Measurements from ENCODE around the gene SPCS3. TPM values are rescaled to one million over a fixed set of nuclear protein-coding genes. Genes with fewer than 3 reads are reported as not detected.
"Not testable (repeated sequence)": the region's sequence is repeated elsewhere in the genome, so short reads cannot be mapped to it uniquely, and the experiment has no call there.

Gene SPCS3
- total RNA-seq, 1 experiment from 2014 or later: 126 TPM

- BruUV-seq (replicated peaks): no TSS peak
- intact Hi-C loops (cut with micrococcal nuclease): loop anchor here (2.0 to 5.0 kb wide), 3 partner anchors 50 to 168 kb away; partner anchors contain the start of gene SPATA4
- DNase-seq (ENCODE audit: unreplicated experiment): peak; percentile 88
- CTCF ChIA-PET: interaction anchor here (1.0 kb wide), 1 partner anchor 32 kb away, joined by 4 read pairs; no protein-coding TSS in a partner anchor
- Mint-ChIP-seq H3K27ac (ENCODE audit: low read depth, unreplicated experiment) (peak overlapping the region; percentile 74), H3K36me3 (ENCODE audit: insufficient read depth, unreplicated experiment) (no peaks in the 10 kb centered on the region), H3K4me1 (ENCODE audit: insufficient read depth, unreplicated experiment) (peaks cover 6% of the 10 kb centered on the region), H3K4me3 (ENCODE audit: unreplicated experiment) (peak overlapping the region; percentile 76), H3K27me3 (ENCODE audit: insufficient read depth, unreplicated experiment) (no peaks in the 10 kb centered on the region), H3K9me3 (ENCODE audit: unreplicated experiment) (no peaks in the 10 kb centered on the region)
- TF ChIP-seq CTCF (IDR thresholded peaks at IDR 0.05; ENCODE audit: unreplicated experiment): no peak
- POLR2A ChIA-PET: interaction anchor here (0.5 to 1.6 kb wide), 8 partner anchors 9 to 387 kb away, joined by 3 to 8 read pairs (median 5); partner anchors contain the start of gene SPATA4
Measured at GRCh38 chr4:176320340-176320975, 692 bp downstream of the SPCS3 start.

DNA sequence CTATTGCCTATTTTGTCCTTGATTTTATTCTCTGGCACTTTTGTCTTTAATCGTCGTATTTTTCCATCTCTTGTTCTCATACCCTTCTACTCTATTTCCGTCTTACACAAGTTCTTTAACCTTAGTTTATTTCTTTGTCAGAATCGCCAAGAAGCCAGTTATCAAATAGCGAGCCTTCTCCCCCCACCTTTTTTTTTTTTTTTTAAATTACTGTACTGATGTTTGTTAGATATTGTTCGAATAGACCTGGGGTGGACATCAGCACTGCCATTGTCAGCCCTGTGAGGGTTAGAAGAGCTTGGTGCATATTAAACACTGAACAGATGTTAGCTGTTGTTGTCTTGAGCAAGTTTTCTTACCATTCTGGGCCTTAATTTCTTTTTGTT lies 1.2 kb downstream of the SPCS3 start:
- no peaks in the 10 kb centered on the region for H3K36me3 Mint-ChIP-seq (ENCODE audit: insufficient read depth, unreplicated experiment)
- intact Hi-C loops (cut with micrococcal nuclease): loop anchor here (2.0 to 5.0 kb wide), 3 partner anchors 50 to 169 kb away; partner anchors contain the start of gene SPATA4
- TSS peak; percentile 51 for BruUV-seq (replicated peaks)
- no peaks in the 10 kb centered on the region for H3K27me3 Mint-ChIP-seq (ENCODE audit: insufficient read depth, unreplicated experiment)
- no peak for TF ChIP-seq CTCF (IDR thresholded peaks at IDR 0.05; ENCODE audit: unreplicated experiment)
- H3K4me3 Mint-ChIP-seq (ENCODE audit: unreplicated experiment): peak overlapping the region; percentile 76
- POLR2A ChIA-PET: interaction anchor here (0.5 to 1.6 kb wide), 10 partner anchors 9 to 388 kb away, joined by 3 to 8 read pairs (median 4); partner anchors contain the start of gene SPATA4
- DNase-seq (ENCODE audit: unreplicated experiment): peak; percentile 21
- CTCF ChIA-PET: interaction anchor here (0.8 to 1.0 kb wide), 2 partner anchors 32 to 170 kb away, joined by 3 to 4 read pairs; no protein-coding TSS in a partner anchor
- no peaks in the 10 kb centered on the region for H3K9me3 Mint-ChIP-seq (ENCODE audit: unreplicated experiment)
- peaks cover 6% of the 10 kb centered on the region for H3K4me1 Mint-ChIP-seq (ENCODE audit: insufficient read depth, unreplicated experiment)
- peak overlapping the region; percentile 74 for H3K27ac Mint-ChIP-seq (ENCODE audit: low read depth, unreplicated experiment)

DNA sequence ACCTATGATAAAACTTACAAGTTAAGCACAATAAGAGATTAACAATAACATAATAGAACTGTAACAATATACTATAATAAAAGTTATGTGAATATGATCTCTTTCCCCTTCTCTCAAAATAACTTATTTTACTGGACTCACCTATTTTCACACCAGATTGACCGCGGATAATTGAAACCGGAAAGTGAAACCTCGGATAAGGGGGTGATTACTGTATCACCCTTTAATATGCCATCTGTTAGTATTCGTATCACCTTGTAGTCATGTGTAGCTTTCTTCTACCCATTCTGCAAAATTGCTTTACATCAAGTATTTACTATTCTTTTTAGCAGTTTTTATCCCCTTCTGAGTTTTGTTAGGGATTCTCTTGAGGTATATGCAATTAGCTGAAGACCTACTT lies 1.8 kb downstream of the SPCS3 start:
- peak overlapping the region; percentile 76 for H3K4me3 Mint-ChIP-seq (ENCODE audit: unreplicated experiment)
- peak; percentile 14 for DNase-seq (ENCODE audit: unreplicated experiment)
- H3K9me3 Mint-ChIP-seq (ENCODE audit: unreplicated experiment): no peaks in the 10 kb centered on the region
- TF ChIP-seq CTCF (IDR thresholded peaks at IDR 0.05; ENCODE audit: unreplicated experiment): no peak
- no peaks in the 10 kb centered on the region for H3K36me3 Mint-ChIP-seq (ENCODE audit: insufficient read depth, unreplicated experiment)
- H3K27me3 Mint-ChIP-seq (ENCODE audit: insufficient read depth, unreplicated experiment): no peaks in the 10 kb centered on the region
- CTCF ChIA-PET: interaction anchor here (0.8 to 1.0 kb wide), 2 partner anchors 33 to 171 kb away, joined by 3 to 4 read pairs; no protein-coding TSS in a partner anchor
- no TSS peak for BruUV-seq (replicated peaks)
- intact Hi-C loops (cut with micrococcal nuclease): loop anchor here (2.0 to 5.0 kb wide), 3 partner anchors 51 to 169 kb away; partner anchors contain the start of gene SPATA4
- peak overlapping the region; percentile 74 for H3K27ac Mint-ChIP-seq (ENCODE audit: low read depth, unreplicated experiment)
- POLR2A ChIA-PET: interaction anchor here (0.7 to 1.6 kb wide), 7 partner anchors 8 to 138 kb away, joined by 3 to 8 read pairs (median 4); partner anchors contain the start of gene SPATA4
- peaks cover 6% of the 10 kb centered on the region for H3K4me1 Mint-ChIP-seq (ENCODE audit: insufficient read depth, unreplicated experiment)

DNA sequence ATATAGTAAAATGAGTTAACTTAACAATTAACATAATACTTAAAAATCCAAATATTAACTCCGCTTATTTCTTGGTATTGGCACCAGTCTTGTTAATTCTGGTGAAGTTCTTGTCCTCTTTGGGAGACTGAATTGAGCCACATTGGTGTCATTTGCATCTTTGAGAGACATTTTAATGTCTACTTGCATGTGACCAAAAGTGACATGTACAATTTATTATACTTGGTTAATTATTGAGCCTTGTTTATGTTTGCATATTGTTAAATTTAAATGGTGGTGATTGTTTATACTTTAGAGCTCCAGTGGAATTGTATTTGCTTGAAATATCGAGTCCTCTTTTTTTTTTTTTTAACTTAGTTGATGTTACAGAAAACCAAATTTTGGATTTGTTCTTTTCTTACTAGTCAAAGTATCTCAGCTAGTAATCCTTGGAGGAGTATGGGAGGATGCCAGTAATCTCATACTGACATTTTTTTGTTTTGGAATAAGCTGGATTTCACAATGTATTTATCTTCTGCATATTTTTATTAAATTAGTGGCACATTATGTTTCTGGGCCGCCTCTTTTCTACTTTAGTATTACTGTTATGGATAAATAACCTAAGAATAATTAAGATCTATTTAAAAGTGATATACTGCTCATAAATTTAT lies 3.9 kb downstream of the SPCS3 start:
- peak overlapping the region; percentile 74 for H3K27ac Mint-ChIP-seq (ENCODE audit: low read depth, unreplicated experiment)
- no peak overlapping the region for H3K4me3 Mint-ChIP-seq (ENCODE audit: unreplicated experiment)
- TF ChIP-seq CTCF (IDR thresholded peaks at IDR 0.05; ENCODE audit: unreplicated experiment): no peak
- BruUV-seq (replicated peaks): no TSS peak
- ChIA-PET CTCF (interaction anchor here (0.6 to 5.3 kb wide), 5 partner anchors 18 to 1117 kb away, joined by 3 to 27 read pairs (median 3); no protein-coding TSS in a partner anchor), POLR2A (interaction anchor here (0.9 to 1.1 kb wide), 2 partner anchors 12 to 17 kb away, joined by 3 to 4 read pairs; no protein-coding TSS in a partner anchor)
- H3K36me3 Mint-ChIP-seq (ENCODE audit: insufficient read depth, unreplicated experiment): no peaks in the 10 kb centered on the region
- DNase-seq (ENCODE audit: unreplicated experiment): no peak
- no peaks in the 10 kb centered on the region for H3K27me3 Mint-ChIP-seq (ENCODE audit: insufficient read depth, unreplicated experiment)
- H3K4me1 Mint-ChIP-seq (ENCODE audit: insufficient read depth, unreplicated experiment): peaks cover 6% of the 10 kb centered on the region
- H3K9me3 Mint-ChIP-seq (ENCODE audit: unreplicated experiment): no peaks in the 10 kb centered on the region
- intact Hi-C loops (cut with micrococcal nuclease): loop anchor here (5.0 kb wide), 1 partner anchor 171 kb away; no protein-coding TSS in a partner anchor

DNA sequence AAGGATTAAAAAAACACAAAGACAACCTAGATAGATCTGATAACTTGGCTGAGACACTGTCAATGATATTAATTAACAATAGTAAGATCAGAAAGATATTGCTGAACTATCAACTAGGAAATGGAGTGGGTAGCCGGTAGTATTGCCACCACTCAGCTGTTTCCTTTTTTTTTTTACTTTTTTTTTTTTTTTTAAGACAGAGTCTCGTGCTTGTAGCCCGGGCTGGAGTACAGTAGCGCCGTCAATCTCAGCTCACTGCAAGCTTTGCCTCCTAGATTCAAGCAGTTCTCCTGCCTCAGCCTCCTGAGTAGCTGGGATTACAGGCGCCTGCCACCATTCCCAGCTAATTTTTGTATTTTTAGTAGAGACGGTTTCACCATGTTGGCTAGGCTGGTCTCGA lies 5.1 kb downstream of the SPCS3 start:
- H3K27me3 Mint-ChIP-seq (ENCODE audit: insufficient read depth, unreplicated experiment); H3K4me3 Mint-ChIP-seq (ENCODE audit: unreplicated experiment); H3K4me1 Mint-ChIP-seq (ENCODE audit: insufficient read depth, unreplicated experiment); H3K36me3 Mint-ChIP-seq (ENCODE audit: insufficient read depth, unreplicated experiment); DNase-seq (ENCODE audit: unreplicated experiment); BruUV-seq (replicated peaks); H3K9me3 Mint-ChIP-seq (ENCODE audit: unreplicated experiment): not testable (repeated sequence)
- ChIA-PET CTCF (interaction anchor here (0.6 to 5.3 kb wide), 8 partner anchors 16 to 968 kb away, joined by 3 to 27 read pairs (median 4); no protein-coding TSS in a partner anchor), POLR2A (interaction anchor here (0.6 to 1.1 kb wide), 3 partner anchors 10 to 129 kb away, joined by 3 to 4 read pairs (median 3); partner anchors contain the start of gene SPATA4)
- peak overlapping the region; percentile 74 for H3K27ac Mint-ChIP-seq (ENCODE audit: low read depth, unreplicated experiment)
- intact Hi-C loops (cut with micrococcal nuclease): loop anchor here (5.0 kb wide), 1 partner anchor 173 kb away; no protein-coding TSS in a partner anchor
